ENCODE results near the gene SMIM33. TPM values are rescaled to one million over a fixed set of nuclear protein-coding genes. Genes with fewer than 3 reads are reported as not detected.

SMIM33 gene
- total RNA-seq, 1 experiment from 2014 or later: not detected

GRCh38 chr5:139445325-139446170 lies 25.3 kb upstream of the SMIM33 start:
- Histone ChIP-seq H4K8ac (replicated peaks; ENCODE audit: insufficient read length, low read depth, low read length) (no peak overlapping the region), H3T11ph (ENCODE audit: low read length) (no peak overlapping the region), H3K27ac (ENCODE audit: insufficient read length, low read depth, low read length) (no peak overlapping the region), H3K23me2 (ENCODE audit: insufficient read length, low read depth, low read length, poor library complexity, severe bottlenecking) (no peaks in the 10 kb centered on the region), H2BK15ac (ENCODE audit: low read depth, low read length) (no peak overlapping the region), H3K18ac (ENCODE audit: insufficient read length, low read depth, low read length) (no peak overlapping the region), H3K27me3 (ENCODE audit: insufficient read depth, low read length) (no peaks in the 10 kb centered on the region), H4K20me1 (ENCODE audit: control insufficient read depth, insufficient read depth, insufficient read length) (no peaks in the 10 kb centered on the region), H3K23ac (ENCODE audit: insufficient read length, low read depth, low read length) (no peak overlapping the region), H3K14ac (ENCODE audit: insufficient read depth, low read length) (no peak overlapping the region), H2BK12ac (ENCODE audit: insufficient read length, low read depth, low read length) (no peak overlapping the region), H2BK5ac (ENCODE audit: insufficient read length, low read length) (no peak overlapping the region), H3K4me1 (ENCODE audit: insufficient read depth, low read length) (no peaks in the 10 kb centered on the region), H3K9me3 (ENCODE audit: control insufficient read depth, low read depth, low read length) (no peaks in the 10 kb centered on the region), H3K4ac (ENCODE audit: low read depth, low read length) (no peak overlapping the region), H2AK5ac (ENCODE audit: insufficient read length, low read length) (no peak overlapping the region), H4K5ac (ENCODE audit: insufficient read length, low read depth, low read length) (no peak overlapping the region), H3K9ac (ENCODE audit: extremely low read depth, insufficient read length, low read length) (no peak overlapping the region), H2BK20ac (ENCODE audit: low read depth, low read length, poor library complexity, severe bottlenecking) (no peak overlapping the region), H3K56ac (ENCODE audit: insufficient read length, low read depth, low read length) (no peak overlapping the region), H3K79me1 (ENCODE audit: insufficient read depth, low read depth, low read length, poor library complexity, severe bottlenecking) (no peaks in the 10 kb centered on the region), H4K91ac (ENCODE audit: insufficient read length, low read depth, low read length) (no peak overlapping the region), H3K4me2 (ENCODE audit: insufficient read depth, insufficient read length, low read length) (no peak overlapping the region), H2AFZ (ENCODE audit: low read length) (no peak overlapping the region), H3K79me2 (ENCODE audit: insufficient read depth, low read length) (no peaks in the 10 kb centered on the region), H2BK120ac (ENCODE audit: low read depth, low read length, poor library complexity, severe bottlenecking) (no peak overlapping the region)
- Mint-ChIP-seq H3K36me3 (ENCODE audit: insufficient read depth in 1 of 3, low read depth in 3 of 3) (no peaks in the 10 kb centered on the region), H3K9me3 (no peaks in the 10 kb centered on the region), H3K4me3 (no peak overlapping the region), H3K27me3 (ENCODE audit: low read depth) (peaks cover 3% of the 10 kb centered on the region), H3K4me1 (peaks cover 9 to 14% of the 10 kb centered on the region in 2 experiments), H3K27ac (no peak overlapping the region; a peak in 1 of 7 replicates)
- DNase-seq: no peak
- TF ChIP-seq CTCF (conservative IDR thresholded peaks at IDR 0.05): no peak
- no CpG with 5 or more reads among the region's 7 CpGs for WGBS (ENCODE audit: extremely low coverage, insufficient read length, low lambda C conversion rate)
